ENCODE measurements around the gene DCLRE1A.

DNA sequence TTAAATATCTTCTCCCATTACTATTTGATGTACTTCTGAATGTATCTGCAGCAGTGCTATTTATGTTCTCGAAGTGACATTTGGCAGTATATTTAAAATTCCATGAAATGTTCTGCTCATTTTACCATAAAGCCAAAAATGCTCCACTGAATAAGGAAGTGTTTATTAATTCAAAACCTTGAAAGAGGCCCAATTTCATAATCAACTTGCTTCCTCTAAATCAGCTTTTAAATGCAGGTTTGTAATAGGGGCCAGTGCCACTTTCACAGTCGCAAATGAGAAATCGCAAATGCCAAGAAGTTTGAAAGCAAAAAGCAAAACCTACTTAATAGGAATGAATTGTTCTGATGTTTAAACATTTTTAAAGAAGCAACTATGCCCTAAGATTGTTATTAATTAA lies 12.0 kb upstream of the DCLRE1A start:
- TF ChIP-seq, protein P1, sequence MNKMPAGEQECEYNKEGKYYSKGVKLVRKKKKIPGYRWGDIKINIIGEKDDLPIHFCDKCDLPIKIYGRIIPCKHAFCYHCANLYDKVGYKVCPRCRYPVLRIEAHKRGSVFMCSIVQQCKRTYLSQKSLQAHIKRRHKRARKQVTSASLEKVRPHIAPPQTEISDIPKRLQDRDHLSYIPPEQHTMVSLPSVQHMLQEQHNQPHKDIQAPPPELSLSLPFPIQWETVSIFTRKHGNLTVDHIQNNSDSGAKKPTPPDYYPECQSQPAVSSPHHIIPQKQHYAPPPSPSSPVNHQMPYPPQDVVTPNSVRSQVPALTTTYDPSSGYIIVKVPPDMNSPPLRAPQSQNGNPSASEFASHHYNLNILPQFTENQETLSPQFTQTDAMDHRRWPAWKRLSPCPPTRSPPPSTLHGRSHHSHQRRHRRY (tag by site-specific recombination; IDR thresholded peaks at IDR 0.05), result no peak
- TF ChIP-seq ZNF274 (IDR thresholded peaks at IDR 0.05; ENCODE audit: low read length) (no peak), ZNF274 (tag by site-specific recombination; IDR thresholded peaks at IDR 0.05; ENCODE audit: borderline replicate concordance) (no peak), ZNF292 (tag by site-specific recombination; IDR thresholded peaks at IDR 0.05; ENCODE audit: borderline replicate concordance, low read depth) (no peak), ZNF266 (tag by site-specific recombination; IDR thresholded peaks at IDR 0.05; ENCODE audit: low read depth) (no peak)
- TF ChIP-seq, protein P2, sequence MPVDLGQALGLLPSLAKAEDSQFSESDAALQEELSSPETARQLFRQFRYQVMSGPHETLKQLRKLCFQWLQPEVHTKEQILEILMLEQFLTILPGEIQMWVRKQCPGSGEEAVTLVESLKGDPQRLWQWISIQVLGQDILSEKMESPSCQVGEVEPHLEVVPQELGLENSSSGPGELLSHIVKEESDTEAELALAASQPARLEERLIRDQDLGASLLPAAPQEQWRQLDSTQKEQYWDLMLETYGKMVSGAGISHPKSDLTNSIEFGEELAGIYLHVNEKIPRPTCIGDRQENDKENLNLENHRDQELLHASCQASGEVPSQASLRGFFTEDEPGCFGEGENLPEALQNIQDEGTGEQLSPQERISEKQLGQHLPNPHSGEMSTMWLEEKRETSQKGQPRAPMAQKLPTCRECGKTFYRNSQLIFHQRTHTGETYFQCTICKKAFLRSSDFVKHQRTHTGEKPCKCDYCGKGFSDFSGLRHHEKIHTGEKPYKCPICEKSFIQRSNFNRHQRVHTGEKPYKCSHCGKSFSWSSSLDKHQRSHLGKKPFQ (tag by site-specific recombination; IDR thresholded peaks at IDR 0.05), result no peak
- TF ChIP-seq, protein P3, sequence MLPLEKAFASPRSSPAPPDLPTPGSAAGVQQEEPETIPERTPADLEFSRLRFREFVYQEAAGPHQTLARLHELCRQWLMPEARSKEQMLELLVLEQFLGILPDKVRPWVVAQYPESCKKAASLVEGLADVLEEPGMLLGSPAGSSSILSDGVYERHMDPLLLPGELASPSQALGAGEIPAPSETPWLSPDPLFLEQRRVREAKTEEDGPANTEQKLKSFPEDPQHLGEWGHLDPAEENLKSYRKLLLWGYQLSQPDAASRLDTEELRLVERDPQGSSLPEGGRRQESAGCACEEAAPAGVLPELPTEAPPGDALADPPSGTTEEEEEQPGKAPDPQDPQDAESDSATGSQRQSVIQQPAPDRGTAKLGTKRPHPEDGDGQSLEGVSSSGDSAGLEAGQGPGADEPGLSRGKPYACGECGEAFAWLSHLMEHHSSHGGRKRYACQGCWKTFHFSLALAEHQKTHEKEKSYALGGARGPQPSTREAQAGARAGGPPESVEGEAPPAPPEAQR (tag by site-specific recombination; IDR thresholded peaks at IDR 0.05), result no peak
- TF ChIP-seq, protein P4, sequence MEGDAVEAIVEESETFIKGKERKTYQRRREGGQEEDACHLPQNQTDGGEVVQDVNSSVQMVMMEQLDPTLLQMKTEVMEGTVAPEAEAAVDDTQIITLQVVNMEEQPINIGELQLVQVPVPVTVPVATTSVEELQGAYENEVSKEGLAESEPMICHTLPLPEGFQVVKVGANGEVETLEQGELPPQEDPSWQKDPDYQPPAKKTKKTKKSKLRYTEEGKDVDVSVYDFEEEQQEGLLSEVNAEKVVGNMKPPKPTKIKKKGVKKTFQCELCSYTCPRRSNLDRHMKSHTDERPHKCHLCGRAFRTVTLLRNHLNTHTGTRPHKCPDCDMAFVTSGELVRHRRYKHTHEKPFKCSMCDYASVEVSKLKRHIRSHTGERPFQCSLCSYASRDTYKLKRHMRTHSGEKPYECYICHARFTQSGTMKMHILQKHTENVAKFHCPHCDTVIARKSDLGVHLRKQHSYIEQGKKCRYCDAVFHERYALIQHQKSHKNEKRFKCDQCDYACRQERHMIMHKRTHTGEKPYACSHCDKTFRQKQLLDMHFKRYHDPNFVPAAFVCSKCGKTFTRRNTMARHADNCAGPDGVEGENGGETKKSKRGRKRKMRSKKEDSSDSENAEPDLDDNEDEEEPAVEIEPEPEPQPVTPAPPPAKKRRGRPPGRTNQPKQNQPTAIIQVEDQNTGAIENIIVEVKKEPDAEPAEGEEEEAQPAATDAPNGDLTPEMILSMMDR (tag by site-specific recombination; IDR thresholded peaks at IDR 0.05), result no peak
